Myocyte (in vitro differentiated cells): ENCODE data around the gene KLHL3. TPM values are rescaled to one million over a fixed set of nuclear protein-coding genes. Genes with fewer than 3 reads are reported as not detected.
"Not testable (repeated sequence)": the region's sequence is repeated elsewhere in the genome, so short reads cannot be mapped to it uniquely, and the experiment has no call there.

Source experiments
- DNase-seq: peaks from one replicate; pipeline ENCODE4 v3.0.0-alpha.2; 2012; ENCODE audit warnings: low read depth
- total RNA-seq: library from RNA; depleted of rRNA; stranded (reverse); fragments of >200 nt; gene quantifications from 2 replicates; pipeline ENCODE4 v1.2.3, GENCODE V29; 2014

The KLHL3 gene
- total RNA-seq, 1 donor from 2014 or later = 1.2 TPM

DNA sequence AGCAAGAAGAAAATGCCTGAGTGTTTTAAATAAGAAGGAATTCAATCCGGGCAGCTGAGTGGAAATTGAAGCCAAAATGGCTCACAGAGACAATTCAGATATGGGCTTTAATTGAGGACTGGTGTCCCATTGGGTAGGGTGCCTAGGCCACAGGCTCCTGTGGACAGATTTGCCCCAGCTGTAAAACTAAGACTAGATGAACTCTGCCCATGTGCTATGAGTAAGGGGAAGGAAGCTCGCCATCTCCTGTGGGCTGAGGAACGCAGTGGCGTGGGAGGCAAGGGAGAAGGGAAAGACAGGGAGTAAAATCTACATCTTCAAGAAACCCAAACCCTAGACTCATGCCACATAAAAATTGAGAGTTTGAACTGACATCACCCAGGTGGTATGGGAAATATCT, 66.1 kb downstream of the KLHL3 start:
- no peak for DNase-seq

DNA sequence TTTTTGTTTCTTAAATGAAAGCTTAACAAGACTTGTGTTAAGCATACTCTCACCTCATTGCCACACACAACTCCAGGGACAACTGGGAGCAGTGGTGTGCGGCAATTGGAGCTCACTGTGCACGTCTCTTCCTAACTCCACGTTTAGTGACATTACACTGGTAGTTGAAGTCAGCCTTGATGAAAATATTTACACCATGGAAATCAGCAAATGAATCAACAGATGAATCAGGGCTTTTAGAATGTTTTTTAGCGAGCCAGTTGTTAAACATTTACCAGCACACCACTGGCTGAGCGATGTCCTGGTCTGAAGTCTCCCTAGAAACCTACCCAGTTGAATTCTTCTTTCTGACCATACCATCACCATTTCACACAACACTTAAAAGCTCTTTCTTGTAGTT, 67.3 kb downstream of the KLHL3 start:
- no peak for DNase-seq

DNA sequence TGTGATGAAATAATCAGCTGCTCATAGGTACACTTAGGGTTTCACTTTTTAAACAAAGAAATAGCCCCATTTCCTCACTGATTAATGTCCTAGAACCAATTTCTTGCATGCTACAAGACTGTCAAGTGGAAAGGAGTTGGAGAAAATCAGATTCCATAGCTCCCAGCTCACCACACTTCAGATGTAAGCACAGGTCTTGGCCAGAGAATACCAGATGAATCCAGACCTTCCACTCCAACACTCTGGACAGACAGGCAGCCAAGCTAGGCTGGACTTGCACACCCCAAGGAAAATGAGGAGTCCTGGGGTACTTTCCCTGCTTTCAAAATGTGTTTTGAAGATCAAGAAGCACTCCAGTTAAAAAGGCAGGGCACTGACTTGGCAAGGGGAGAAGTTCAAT, 68.5 kb downstream of the KLHL3 start:
- DNase-seq = peak; percentile 16

DNA sequence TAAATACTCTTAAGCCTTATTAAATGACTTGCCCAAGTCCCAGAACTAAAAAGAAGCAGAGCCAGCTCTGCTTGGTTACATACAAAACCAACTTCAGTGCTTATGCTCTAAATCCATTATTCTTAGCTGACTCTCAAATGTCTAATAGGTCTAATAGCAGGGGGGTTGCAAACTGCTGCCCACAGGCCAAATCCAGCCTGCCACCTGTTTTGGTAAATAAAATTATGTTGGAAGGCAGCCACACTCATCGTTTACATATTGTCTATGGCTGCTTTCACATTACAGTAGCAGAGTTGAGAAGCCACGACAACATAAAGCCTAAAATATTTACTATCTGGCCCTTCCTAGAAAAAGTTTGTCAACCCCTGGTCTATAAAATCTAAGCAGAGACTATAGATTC, 69.0 kb downstream of the KLHL3 start:
- DNase-seq = peak; percentile 37

DNA sequence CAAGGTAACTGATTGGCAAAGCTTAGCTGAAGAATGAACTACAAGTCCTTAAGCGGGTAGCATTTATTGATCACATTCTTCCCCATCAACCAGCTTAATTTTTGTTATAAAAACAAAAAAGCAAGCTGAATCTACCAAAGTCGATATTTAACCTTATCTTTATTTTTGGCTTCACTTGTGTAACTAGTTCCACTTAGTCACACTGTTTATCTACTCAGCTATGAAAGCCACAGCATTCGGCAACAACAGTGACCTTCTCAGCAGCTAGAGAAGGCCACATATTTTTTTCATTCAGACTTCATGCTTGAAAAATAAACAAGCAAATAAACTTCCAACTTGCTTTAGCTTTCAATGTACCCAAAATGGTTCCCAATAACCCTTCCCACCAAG, 69.4 kb downstream of the KLHL3 start:
- no peak for DNase-seq

DNA sequence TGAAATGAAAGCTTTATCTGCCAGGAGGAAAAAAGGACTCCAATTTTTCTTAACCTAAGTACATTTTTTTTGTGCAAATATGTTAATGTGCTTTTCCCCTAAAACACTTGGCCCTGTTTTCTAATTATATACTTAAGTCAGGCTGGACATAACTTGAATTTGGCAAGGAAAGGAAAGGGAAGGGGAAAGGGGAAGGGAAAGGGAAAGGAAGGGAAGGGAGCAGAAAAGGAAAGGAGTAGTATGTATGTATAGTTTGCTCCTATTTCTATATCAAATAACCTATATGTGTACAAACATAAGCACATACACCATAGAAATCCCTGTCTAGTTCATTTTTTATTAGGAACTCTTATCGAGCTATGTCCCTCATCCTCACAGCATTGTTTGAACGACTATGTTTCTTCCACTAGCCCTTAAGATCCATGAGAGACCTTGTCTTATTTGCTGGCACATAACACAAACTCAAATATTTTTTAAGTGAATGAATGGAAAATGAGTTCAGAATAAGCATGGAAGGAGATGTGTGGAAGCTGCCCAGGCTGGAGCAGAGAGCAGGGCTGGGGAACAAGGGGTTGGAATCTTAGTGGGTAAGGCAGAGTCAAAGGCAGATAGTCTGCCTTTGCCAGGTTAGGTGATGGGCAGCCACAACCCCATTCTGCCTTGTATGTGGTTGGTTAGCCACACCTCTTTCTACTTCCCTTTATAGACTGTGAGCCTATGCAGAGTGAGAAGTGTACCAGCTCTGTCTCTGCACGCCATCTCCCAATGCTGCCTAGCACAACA, 70.0 kb downstream of the KLHL3 start:
- DNase-seq = peak; percentile 69

DNA sequence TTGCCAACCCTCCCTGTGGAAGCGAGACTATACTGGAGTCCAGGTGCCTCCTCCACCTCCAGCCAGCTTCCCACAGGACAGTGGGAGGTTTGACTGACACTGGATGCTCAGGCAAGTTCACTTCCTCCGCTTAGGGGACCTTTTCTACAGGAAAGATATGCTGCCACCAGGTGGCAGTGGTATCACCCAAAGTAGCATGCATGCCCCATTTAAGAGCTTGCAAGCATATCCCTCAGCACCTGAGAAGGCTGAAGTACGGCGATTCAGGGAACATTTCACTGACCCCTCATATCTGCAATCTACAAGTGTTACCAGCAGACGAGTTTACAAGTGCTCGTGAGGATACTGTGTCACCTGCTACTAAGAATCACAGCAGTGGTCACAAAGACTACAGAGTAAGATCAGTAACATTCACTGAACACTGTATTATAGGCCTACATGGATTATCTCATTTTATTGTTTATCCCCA, 75.5 kb downstream of the KLHL3 start:
- DNase-seq = peak; percentile 72

DNA sequence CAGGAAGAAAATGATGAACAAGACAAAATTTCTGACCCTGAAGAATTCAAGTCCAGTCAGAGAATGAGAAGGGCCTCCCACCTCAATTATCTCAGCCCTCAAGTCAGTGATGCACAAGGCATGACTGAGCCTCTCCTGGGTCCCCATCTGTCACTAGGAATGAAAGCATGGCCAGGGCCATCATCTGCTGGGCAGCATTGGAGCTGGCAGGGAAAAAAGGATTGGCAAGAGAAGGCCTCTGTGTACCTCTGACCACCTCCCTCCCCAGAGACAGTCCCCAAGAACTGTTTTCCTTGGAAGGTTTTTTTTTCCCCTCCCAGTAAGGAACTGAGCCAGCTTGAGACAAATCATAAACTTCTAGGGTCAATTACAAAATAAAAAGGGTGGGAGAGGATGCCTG, 76.7 kb downstream of the KLHL3 start:
- DNase-seq = no peak

DNA sequence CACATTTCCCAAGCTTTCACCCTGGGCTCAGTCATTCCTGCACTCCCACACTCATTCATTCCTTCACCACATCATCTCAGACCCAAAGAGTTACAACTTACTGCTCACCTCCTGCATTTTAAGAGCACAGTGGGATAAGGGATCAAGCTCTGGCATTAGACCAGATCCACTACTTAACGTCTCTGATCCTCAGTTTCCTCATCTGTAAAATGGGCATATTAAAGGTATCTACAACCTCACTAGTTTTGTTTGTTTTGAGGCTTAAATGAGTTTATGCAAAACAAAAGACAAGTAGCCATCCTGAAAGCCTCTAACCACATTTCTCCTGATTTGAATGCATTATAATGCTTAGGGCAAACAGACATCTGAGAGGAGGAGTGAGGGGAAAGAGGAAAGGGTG, 77.6 kb downstream of the KLHL3 start:
- no peak for DNase-seq

DNA sequence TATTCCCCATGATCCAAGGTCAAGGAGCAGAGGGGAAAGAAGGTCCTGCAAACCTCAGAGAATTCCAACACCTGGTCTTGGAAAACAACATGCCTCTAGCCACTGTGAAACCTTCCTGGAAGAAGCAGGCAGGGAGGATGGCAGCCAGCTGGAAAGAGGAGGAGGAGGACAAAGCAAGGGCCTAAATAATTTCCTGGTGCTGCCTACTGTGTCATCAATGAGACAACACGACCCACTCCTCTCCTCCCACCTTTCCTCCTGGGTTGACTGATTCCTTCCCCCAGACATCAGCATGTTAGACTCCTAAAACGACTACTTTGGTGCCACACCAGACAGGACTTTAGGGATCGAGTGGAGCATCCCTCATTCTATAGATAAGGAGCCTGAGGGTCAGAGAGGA, 78.8 kb downstream of the KLHL3 start:
- DNase-seq = no peak

DNA sequence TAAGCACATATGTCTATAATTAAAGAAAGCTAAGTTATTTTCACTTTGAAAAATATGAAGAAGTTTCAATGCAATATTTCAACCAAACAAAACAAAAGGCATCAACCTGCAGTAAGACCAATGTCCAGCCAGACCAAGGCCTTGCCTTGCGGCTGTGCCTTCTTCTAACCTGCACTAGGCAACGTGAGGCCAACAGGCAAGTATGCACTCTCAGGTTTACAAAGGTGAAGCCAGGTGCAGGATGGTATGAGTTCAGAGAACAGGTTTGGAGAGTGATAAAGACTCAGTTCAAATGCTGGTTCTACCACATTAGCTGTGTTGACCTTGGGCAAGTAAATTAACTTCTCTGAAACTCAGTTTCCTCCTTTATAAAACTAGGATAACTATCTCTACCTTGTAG, 79.3 kb downstream of the KLHL3 start:
- DNase-seq = no peak

DNA sequence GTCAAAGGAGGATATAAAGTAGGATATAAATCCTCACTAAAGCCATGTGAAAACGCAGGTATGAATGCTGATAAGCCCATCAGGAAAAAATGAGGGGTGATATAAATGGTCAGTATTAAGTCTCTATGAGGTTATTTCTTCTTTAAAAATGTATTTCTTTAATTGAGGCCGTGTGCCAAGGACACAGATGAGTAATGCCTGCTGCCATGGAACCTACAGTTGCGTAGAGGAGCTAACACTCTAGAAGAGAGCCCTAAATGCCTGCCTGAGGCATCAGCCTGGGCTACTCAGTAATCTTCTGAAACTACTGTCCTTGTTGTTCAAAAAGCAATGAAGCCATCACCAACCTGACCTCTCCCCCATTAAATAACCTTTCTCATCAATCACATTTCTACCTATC, 84.9 kb downstream of the KLHL3 start:
- no peak for DNase-seq

DNA sequence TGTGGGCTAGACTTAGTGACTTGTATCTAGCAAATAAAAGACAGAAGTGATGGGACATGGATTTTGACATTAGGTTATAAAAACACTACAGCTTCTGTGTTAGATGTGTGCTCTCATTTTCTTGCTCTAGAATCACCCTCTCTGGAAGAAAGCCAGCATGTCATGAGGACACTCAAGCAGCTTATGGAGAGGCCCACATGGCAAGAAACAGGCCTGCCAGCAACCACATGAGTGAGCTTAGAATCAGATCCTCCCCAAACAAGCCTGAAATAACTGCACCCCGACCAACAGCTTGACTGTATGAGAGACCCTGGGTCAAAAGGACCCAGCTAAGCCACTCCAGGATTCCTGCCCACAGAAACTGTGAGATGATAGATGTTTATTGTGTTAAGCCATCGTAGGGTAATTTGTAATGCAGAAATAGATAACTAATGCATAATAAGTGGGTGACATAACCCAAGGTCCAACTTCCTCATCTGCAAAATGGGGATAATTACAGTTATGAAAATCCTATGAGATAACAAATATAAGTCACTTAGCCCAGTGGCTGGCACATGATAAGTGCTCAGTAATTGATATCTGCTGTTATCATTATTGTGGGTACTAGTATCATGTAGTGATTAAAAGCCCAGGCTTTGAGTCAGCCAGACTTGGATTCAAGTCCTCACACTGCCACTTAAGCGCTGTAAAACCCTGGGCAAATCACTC, 86.5 kb downstream of the KLHL3 start:
- DNase-seq = peak; percentile 65

DNA sequence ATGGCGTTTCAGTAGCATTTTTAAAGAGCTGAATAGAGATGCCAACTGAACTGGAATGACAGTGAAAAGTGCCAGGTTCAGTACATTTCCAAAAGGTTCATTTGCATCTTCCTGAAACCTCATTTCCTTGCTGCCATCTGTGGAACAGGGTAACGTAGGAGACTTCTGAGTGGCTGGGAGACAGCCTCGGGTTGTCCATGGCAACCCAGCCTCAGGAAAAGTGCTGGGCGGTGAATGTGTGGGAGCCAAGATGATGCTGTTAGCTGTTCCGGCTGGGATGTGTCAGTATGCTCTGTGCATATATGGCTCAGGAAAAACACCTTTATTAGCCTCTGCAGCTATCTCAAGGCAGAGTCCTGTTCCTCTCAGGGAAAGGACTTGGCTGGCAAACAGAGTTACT, 87.5 kb downstream of the KLHL3 start:
- no peak for DNase-seq

DNA sequence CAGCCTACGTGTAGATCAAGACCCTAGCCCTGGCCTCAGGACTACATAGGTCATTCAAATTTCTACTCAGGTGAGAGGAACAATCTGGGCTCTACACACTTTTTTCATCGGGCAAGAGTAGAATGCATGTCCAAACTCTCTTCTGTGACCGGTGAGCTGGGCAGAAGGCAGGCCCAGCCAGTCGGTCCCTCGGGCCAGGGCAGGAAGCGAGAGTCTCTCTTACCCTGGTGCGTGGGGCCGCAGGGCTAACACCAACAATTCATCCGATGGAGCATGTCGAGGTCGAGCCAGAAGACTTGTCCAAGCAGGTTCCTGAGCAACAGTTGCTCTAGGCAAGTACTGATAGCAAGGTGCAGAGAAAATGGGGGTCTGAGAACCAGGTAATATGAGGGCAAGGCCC, 88.5 kb downstream of the KLHL3 start:
- DNase-seq = no peak

DNA sequence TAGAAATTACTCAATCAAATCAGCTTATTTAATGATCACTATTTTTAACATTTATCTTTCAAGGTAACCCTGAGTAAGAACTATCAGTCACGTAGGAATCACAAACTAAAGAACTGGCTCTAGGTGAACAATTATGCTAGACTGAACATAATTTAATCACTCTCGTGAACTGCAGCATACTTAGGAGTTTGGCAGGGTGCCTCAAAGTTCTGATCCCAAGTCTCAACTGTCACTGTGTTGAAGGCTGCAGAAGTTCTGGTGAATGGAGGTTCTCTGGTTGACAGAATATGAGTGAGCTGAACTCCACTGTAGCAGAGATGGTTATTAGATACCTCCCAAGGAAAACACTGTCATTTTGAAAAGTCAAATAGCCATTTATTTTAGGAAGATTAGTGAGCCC, 89.1 kb downstream of the KLHL3 start:
- DNase-seq = no peak

DNA sequence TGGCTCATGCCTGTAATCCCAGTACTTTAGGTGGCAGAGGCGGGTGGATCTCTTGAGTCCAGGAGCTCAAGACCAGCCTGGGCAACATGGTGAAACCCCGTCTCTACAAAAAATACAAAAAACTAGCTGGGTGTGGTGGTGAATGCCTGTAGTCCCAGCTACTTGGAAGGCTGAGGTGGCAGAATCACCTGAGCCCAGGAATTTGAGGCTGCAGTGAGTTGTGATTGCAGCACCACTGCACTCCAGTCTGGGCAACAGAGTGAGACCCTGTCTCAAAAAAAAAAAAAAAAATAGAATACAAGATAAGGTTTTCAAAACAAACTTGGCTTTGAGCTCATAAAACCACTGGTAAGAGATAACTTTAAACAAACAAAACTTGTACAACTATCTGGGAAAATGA, 92.8 kb downstream of the KLHL3 start:
- DNase-seq = not testable (repeated sequence)

DNA sequence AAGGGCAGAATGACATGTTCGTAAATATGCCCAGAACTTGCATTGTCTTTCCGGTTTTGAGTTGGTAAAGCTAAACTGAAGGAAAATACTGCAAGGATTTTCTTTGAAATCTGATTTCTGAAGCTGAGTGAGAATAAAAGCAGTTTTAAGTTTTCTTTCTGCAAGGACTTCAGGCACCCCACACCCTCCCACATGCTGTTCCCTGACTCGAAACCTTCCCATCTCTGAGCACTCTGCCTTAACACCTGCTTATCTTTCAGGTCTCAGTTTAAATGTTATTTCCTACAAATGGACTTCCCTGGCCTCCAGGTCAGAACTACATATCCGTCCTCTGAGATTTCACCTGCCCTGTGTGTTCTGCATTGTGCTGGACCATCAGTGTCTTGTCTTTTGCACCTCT, 93.8 kb downstream of the KLHL3 start:
- no peak for DNase-seq

DNA sequence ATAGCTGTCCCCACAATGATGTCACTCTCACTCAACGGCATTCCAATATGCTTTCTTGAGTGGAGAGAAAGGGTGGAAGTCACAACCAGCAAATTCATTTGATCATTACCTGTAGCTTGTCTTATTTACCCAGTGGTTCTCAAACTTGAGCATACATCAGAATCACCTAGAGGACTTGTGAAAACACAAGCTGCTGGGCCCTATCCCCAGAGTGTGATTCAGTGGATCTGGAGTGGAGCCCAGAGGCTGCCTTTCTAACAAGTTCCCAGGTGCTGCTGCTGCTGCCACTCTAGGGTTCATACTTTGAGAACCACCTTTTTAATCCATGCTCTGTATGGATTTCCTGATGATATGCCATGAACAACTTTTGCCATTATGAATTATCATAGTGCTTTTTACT, 94.7 kb downstream of the KLHL3 start:
- DNase-seq = no peak

DNA sequence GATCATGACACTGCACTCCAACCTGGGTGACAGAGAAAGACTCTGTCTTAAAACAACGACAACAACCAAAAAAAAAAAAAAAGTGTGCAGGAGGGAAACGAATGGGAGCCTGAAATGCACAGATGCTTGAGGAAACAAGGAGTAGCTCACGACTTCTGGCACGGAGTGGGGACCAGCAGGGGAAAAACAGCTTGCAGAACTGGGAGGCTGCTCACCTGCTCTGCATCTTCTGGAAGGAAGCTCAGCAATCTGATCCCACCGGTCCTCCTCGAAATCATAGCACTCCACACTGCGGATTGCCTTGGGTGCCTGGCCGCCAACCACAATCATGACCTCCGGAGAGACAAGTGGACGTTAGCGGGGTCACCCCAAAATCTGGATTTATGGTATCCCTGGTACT, 96.2 kb downstream of the KLHL3 start:
- no peak for DNase-seq

DNA sequence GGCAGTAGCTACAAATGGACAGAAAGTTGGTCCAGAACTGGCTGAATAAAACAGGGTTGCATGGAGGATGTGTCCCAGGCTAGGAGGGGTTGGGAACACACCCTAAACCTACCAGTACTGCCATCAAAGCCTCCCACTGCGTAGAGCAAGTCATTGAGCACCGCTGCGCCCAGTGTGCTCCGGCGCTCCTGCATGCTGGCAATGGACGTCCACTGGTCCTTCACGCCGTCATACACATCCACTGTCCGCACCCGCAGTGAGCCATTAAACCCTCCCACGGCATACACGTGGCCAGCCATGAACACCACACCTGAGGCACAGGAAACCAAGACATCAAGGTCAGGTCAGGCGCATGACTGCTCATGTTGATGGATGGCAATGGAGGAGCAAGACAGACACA, 97.0 kb downstream of the KLHL3 start:
- DNase-seq = no peak

DNA sequence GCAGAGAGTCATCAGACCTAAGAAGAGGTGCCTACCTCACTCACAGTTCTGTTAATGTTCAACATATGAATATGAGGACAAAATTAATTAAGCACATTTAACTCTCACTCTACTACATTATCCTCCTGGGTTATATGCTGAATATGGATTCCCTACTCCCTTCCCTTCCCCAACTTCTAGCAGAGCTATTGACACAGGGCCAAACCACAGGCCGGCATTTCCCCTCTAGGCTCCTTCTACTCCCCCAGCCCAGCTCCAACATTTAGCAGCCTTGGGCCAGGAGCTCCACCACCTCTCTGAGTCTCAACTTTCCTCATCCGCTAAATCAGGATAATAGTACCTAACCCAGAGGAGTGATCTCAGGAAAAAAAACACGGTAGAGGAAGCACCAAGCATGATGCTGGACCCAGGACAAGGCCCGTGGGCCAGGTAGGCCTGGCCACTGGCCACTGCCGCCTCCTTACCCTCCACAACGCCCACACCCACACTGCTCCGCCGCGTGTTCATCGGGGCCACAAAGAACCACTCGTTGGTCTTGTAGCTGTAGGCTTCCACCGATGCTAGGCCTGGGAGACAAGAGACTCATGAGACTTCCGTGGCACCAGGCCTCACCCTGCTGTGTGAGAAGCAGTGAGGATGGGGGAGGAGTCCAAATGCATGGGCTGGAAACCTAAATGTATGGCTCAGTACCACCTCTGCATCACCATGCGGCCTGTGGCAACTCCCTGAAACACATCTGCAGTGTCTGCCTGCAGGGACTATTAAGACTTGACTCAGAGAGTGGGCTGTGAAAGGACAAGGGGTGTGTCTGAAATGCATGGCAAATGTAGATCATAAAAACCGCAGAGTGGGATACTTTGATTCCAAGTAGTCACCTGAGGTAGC, 98.8 kb downstream of the KLHL3 start:
- DNase-seq = no peak
